H1 (cell line): Measurements from ENCODE around the gene REG3G.

Source experiments
- ATF3 ChIP-seq: IDR thresholded peaks from 2 replicates; pipeline ENCODE4 v1.6.1; 2011; ENCODE audit warnings: low read depth, mild to moderate bottlenecking, low read length; ENCODE audit not compliant: insufficient read depth
- BCL11A ChIP-seq, 2 experiments: IDR thresholded peaks; one replicate each; pipeline ENCODE4 v1.6.1; 2011; ENCODE audit warnings: low read depth in 2 of 2, low read length in 2 of 2, mild to moderate bottlenecking in 2 of 2
- CHD2 ChIP-seq: IDR thresholded peaks from 2 replicates; pipeline ENCODE4 v1.6.1; 2012; ENCODE audit warnings: low read length, improper control_type of control experiment
- CTCF ChIP-seq, 3 experiments: IDR thresholded peaks; 1 replicate in 2 of 3; 2 replicates in 1 of 3; pipeline versions ENCODE4 v1.5.1 to v1.6.1; 2011; ENCODE audit warnings: low read length in 3 of 3, mild to moderate bottlenecking in 3 of 3, inconsistent platforms in 2 of 3, low read depth in 1 of 3, moderate library complexity in 1 of 3; ENCODE audit not compliant: insufficient read depth in 1 of 3; ENCODE audit errors: control extremely low read depth in 1 of 3
- EZH2 ChIP-seq: fragments of 200-600 bp; sonication (generic); IDR thresholded peaks from 2 replicates; pipeline ENCODE4 v1.7.1; 2012; ENCODE audit warnings: low read depth, mild to moderate bottlenecking, moderate library complexity, low read length, inconsistent platforms; ENCODE audit not compliant: severe bottlenecking
- GABPA ChIP-seq: IDR thresholded peaks from 2 replicates; pipeline ENCODE4 v1.6.1; 2011; ENCODE audit warnings: mild to moderate bottlenecking, low read length, moderate library complexity, borderline replicate concordance; ENCODE audit not compliant: insufficient read depth
- RAD21 ChIP-seq, 2 experiments: IDR thresholded peaks in 1 of 2; conservative IDR thresholded peaks in 1 of 2; 2 replicates each; pipeline ENCODE4 v1.6.1; 2011; ENCODE audit warnings: low read depth in 2 of 2, low read length in 2 of 2, improper control_type of control experiment in 1 of 2, inconsistent platforms in 1 of 2, mild to moderate bottlenecking in 1 of 2, moderate library complexity in 1 of 2
- RFX5 ChIP-seq: IDR thresholded peaks from 2 replicates; pipeline ENCODE4 v1.6.1; 2011; ENCODE audit warnings: low read depth, low read length, improper control_type of control experiment, borderline replicate concordance
- YY1 ChIP-seq: IDR thresholded peaks from 2 replicates; pipeline ENCODE4 v1.6.1; 2011; ENCODE audit warnings: low read depth, mild to moderate bottlenecking, low read length

- TF ChIP-seq ATF3 (no peak), CTCF (IDR thresholded peaks at IDR 0.05; ENCODE audit: control extremely low read depth in 1 of 3, insufficient read depth in 1 of 3, low read depth in 1 of 3, low read length in 3 of 3) (no peak), EZH2 (no peak), YY1 (no peak), BCL11A (IDR thresholded peaks at IDR 0.05; ENCODE audit: low read depth in 2 of 2, low read length in 2 of 2) (no peak), GABPA (no peak), RAD21 (IDR thresholded peaks at IDR 0.05 in 1 of 2, conservative IDR thresholded peaks at IDR 0.05 in 1 of 2; ENCODE audit: low read depth in 2 of 2, low read length in 2 of 2) (no peak), RFX5 (no peak), CHD2 (no peak)
Observed at GRCh38 chr2:79025421-79025820, at the start of gene REG3G.
